LNCaP clone FGC (cell line): ENCODE results near the gene COL23A1.

Experiments
- DNase-seq: peaks from one replicate; pipeline ENCODE4 v3.0.0-alpha.2; 2011; ENCODE audit warnings: low read depth
- H3K4me3 ChIP-seq: 2 replicates; pipeline ENCODE4 v1.5.1; 2011; ENCODE audit warnings: mild to moderate bottlenecking, low read depth, low read length, control low read depth
- TF ChIP-seq, protein P1 (sequence below): IDR thresholded peaks from 2 replicates; pipeline ENCODE4 v1.5.1; 2012; ENCODE audit warnings: mild to moderate bottlenecking; ENCODE audit not compliant: control insufficient read depth, insufficient read depth; ENCODE audit errors: extremely low read depth

The COL23A1 gene

DNA sequence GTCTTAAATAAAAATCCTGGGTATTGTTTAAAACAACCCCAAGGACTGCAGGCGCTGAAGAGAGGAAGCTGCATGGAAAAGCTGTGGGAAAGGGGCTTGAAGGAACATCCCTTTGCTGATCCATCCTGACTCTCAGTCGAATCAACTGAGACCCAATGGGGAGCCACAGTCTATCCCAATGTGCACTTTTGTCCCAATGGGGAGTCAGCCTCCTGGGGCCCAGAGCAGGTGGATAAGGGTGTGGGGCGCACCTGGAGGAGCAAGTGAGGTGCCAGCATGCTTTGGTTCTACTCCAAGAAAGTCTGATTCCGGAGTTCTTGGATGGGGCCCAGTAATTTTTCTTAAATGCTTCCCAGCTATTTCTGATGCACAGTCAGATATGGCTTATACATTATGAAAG is 118.1 kb downstream of the COL23A1 start:
- TF ChIP-seq, protein P1, sequence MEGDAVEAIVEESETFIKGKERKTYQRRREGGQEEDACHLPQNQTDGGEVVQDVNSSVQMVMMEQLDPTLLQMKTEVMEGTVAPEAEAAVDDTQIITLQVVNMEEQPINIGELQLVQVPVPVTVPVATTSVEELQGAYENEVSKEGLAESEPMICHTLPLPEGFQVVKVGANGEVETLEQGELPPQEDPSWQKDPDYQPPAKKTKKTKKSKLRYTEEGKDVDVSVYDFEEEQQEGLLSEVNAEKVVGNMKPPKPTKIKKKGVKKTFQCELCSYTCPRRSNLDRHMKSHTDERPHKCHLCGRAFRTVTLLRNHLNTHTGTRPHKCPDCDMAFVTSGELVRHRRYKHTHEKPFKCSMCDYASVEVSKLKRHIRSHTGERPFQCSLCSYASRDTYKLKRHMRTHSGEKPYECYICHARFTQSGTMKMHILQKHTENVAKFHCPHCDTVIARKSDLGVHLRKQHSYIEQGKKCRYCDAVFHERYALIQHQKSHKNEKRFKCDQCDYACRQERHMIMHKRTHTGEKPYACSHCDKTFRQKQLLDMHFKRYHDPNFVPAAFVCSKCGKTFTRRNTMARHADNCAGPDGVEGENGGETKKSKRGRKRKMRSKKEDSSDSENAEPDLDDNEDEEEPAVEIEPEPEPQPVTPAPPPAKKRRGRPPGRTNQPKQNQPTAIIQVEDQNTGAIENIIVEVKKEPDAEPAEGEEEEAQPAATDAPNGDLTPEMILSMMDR = no peak
- no peak for DNase-seq
- no peak overlapping the region for H3K4me3 ChIP-seq

DNA sequence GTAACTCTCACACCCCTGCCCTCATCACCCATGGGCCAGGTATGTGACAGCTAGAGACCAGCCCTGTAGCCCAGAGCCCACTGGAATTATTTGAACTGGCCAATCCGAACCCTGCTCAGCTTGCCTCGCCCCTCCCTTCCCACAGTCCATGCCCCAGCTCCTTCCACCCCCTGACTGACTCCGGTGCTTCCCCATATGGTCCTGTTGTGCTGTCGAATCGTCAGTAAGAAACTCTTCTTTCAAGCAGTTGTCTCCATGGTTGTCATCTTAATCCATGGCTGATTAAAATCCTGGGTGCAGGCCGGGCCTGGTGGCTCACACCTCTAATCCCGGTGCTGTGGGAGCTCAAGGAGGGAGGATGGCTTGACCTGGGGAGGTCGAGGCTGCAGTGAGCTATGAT is 118.5 kb downstream of the COL23A1 start:
- H3K4me3 ChIP-seq = no peak overlapping the region
- TF ChIP-seq, protein P1 = no peak
- no peak for DNase-seq

DNA sequence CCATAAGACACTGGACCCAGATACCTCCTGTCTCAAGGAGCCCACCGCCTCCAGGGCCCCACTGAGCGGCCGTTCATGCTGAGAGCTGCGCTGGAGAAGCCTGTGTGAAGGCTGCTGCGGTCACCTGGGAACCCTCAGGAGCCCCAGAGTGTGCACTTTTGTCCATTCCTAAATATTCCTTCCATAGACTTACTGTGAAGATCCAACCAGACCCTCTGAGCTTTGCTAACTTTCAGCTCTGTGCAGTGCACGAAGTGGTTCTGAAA is 119.5 kb downstream of the COL23A1 start:
- DNase-seq = no peak
- no peak overlapping the region for H3K4me3 ChIP-seq
- TF ChIP-seq, protein P1 = no peak

DNA sequence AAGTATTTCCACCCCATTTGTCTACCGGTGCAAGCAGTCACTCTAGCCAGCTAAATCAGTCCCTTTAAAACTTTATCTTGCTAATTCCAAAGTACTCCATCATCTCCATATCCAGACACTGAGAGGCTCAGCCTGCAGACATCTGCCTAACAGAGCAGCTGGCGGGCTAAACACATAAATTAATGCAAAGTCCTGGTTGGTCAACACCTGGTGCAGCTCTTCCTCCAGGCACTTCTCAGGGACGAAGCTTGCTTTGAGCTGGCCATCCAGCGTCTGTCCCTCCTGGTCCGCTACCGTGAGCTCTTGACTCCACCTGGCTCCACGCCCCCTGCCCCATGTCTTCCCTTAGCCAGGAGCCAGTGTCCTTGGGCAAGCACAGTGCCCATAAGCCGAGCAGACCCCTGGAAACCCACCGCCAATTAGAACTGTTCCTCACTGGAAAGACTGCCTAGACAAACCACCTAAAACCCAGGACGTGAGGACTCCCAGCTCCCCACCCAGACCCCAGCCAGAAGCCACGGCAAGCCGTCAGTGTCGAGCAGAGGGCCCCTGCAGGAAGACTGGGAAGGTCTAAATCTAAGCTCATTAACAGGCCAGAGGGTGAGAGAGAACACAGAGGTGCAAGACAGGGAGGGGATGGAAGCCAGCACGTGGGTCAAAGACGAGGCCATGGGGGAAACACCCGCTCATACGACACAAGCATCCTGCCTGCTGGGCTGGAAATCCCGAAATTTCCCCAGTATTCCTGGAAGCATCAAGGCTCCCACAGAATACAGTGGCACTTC is 120.0 kb downstream of the COL23A1 start:
- H3K4me3 ChIP-seq = no peak overlapping the region
- no peak for DNase-seq
- TF ChIP-seq, protein P1 = no peak

DNA sequence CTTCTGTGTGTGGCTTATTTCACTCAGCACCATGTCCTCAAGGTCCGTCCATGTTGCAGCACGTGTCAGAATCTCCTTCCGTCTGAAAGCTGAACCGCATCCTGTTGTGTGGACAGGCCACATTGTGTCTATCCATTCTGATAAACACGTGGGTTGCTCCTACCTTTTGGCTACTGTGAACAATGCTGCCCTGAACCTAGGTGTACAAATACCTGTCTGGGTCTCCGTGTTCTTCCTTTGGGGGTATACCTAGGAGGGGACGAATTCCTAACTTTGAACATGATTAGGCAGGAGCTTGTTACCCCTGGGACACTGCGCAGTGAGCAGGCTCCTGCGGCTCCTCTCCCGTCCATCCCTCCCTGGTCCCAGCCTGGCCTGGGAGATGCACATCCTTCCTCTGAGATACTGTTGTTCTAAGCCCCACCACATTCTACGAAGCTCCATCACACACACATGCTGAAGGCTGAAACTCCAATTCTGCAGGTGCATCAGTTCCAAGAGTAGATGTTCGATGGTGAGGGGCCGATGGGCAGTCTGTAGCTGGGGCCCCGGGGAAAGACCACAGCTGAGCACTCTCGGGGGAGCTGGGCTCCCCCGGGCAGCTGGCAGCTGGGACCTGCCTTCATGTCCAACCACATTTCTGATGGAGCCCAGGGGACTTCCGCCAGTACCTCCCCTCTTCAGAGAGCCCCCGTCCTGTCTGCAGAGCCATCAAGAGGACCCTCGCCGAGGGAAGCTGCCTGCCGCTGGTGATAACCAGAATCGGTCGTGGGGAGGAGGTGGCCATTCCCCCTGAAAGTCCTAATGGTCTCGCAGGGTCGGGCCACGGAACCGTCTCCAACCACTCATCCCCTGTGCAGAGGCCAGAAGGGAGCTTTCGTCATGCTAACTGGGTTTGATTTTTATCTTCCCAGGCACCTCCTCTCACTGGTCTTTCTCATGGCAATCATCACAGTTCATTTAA is 120.9 kb downstream of the COL23A1 start:
- no peak for DNase-seq
- H3K4me3 ChIP-seq = no peak overlapping the region
- TF ChIP-seq, protein P1 = no peak

DNA sequence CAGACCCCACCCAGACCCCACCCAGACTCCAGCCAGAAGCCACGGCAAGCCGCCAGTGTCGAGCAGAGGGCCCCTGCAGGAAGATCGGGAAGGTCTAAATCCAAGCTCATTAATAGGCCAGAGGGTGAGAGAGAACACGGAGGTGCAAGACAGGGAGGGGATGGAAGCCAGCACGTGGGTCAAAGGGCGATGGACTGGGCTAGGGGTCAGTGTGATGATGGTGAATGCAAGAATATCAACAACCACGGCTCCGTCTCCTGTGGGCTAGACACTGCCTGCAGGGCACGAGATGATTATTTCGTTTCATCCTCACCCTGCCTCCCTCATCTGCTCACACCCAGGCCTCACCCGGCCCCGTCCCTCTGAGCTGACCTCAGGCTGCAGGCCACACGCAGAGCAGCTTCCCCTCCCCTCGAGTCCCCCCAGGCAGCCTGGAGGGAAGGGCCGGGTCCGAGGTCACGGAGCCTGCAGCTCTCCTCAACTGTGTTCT is 122.0 kb downstream of the COL23A1 start:
- TF ChIP-seq, protein P1 = no peak
- H3K4me3 ChIP-seq = no peak overlapping the region
- DNase-seq = no peak
